MCF 10A (cell line): Measurements from ENCODE around the gene BLCAP. TPM values are rescaled to one million over a fixed set of nuclear protein-coding genes. Genes with fewer than 3 reads are reported as not detected.
"Not testable (repeated sequence)": the region's sequence is repeated elsewhere in the genome, so short reads cannot be mapped to it uniquely, and the experiment has no call there.

Experiments used
- BruUV-seq: library from RNA; stranded (reverse); fragments of 400-500 nt; replicated peaks from 2 replicates; lab custom pipeline; 2021; lab: Mats Ljungman, UMichigan
- CTCF ChIA-PET: fragments of 300-600 bp; sonication (Branson Sonifier 250); formaldehyde crosslinking; extraction: SDS; loops from one replicate; lab custom pipeline; 2021; ENCODE audit warnings: antibody characterized with exemption, inconsistent platforms; lab: Yijun Ruan, JAX
- POLR2A ChIA-PET: fragments of 300-600, 350-650 bp; sonication (Branson Sonifier 250); formaldehyde crosslinking; extraction: SDS; loops from one replicate; lab custom pipeline; 2020; ENCODE audit warnings: antibody characterized with exemption, inconsistent platforms; lab: Yijun Ruan, JAX
- DNase-seq: peaks from one replicate; pipeline ENCODE4 v3.0.0-alpha.2; 2018; ENCODE audit not compliant: unreplicated experiment
- H3K27ac Mint-ChIP-seq: one replicate; pipeline ENCODE4 v1.8.0; 2022; ENCODE audit warnings: mild to moderate bottlenecking, low read depth, mixed read lengths; ENCODE audit not compliant: unreplicated experiment
- H3K27me3 Mint-ChIP-seq: one replicate; pipeline ENCODE4 v1.8.0; 2022; ENCODE audit warnings: mixed read lengths; ENCODE audit not compliant: insufficient read depth, unreplicated experiment
- H3K36me3 Mint-ChIP-seq: one replicate; pipeline ENCODE4 v1.8.0; 2022; ENCODE audit warnings: mild to moderate bottlenecking, moderate library complexity, mixed read lengths; ENCODE audit not compliant: insufficient read depth, unreplicated experiment
- H3K4me1 Mint-ChIP-seq: one replicate; pipeline ENCODE4 v1.8.0; 2022; ENCODE audit warnings: mixed read lengths; ENCODE audit not compliant: insufficient read depth, unreplicated experiment
- H3K4me3 Mint-ChIP-seq: one replicate; pipeline ENCODE4 v1.8.0; 2022; ENCODE audit warnings: mild to moderate bottlenecking, moderate library complexity, mixed read lengths; ENCODE audit not compliant: unreplicated experiment
- H3K9me3 Mint-ChIP-seq: one replicate; pipeline ENCODE4 v1.8.0; 2022; ENCODE audit warnings: mixed read lengths; ENCODE audit not compliant: unreplicated experiment
- CTCF ChIP-seq: fragments of 200-600 bp; IDR thresholded peaks from one replicate; pipeline ENCODE4 v1.8.0; 2022; ENCODE audit warnings: antibody characterized with exemption, mild to moderate bottlenecking; ENCODE audit not compliant: unreplicated experiment
- intact Hi-C: fragments of 100-400 bp; cut with micrococcal nuclease; formaldehyde crosslinking; loops from 2 replicates; pipeline ENCODE4 v1.14.1; 2022
- total RNA-seq: library from RNA; stranded (reverse); gene quantifications from 2 replicates; pipeline ENCODE4 v1.2.3, GENCODE V29; 2022

Gene BLCAP
- total RNA-seq, 1 experiment from 2014 or later, result 105 TPM

GRCh38 chr20:37544386-37544785, 16.7 kb upstream of the BLCAP start:
- intact Hi-C loops, result no loop called here
- Mint-ChIP-seq H3K4me1 (no peaks in the 10 kb centered on the region), H3K27ac (no peak overlapping the region), H3K9me3 (no peaks in the 10 kb centered on the region), H3K27me3 (no peaks in the 10 kb centered on the region), H3K36me3 (no peaks in the 10 kb centered on the region), H3K4me3 (no peak overlapping the region)
- TF ChIP-seq CTCF, result no peak
- no peak for DNase-seq
- ChIA-PET CTCF (interaction anchor here (0.5 to 1.2 kb wide), 7 partner anchors 11 to 1664 kb away, joined by 3 to 5 read pairs (median 3); no protein-coding TSS in a partner anchor), POLR2A (interaction anchor here (0.9 kb wide), 1 partner anchor 150 kb away, joined by 3 read pairs; no protein-coding TSS in a partner anchor)
- BruUV-seq, result no TSS peak

- intact Hi-C loops, result no loop called here
- Mint-ChIP-seq H3K4me3 (no peak overlapping the region), H3K27ac (no peak overlapping the region), H3K4me1 (no peaks in the 10 kb centered on the region), H3K36me3 (no peaks in the 10 kb centered on the region), H3K9me3 (no peaks in the 10 kb centered on the region), H3K27me3 (no peaks in the 10 kb centered on the region)
- TF ChIP-seq CTCF, result no peak
- no TSS peak for BruUV-seq
- POLR2A ChIA-PET, result interaction anchor here (0.9 kb wide), 1 partner anchor 151 kb away, joined by 3 read pairs; no protein-coding TSS in a partner anchor
- peak; percentile 54 for DNase-seq
- CTCF ChIA-PET, result interaction anchor here (0.5 to 1.2 kb wide), 7 partner anchors 11 to 1663 kb away, joined by 3 to 5 read pairs (median 3); no protein-coding TSS in a partner anchor
These were observed 16.2 kb upstream of the BLCAP start for GRCh38 chr20:37543828-37544227.

GRCh38 chr20:37542281-37542680, 14.6 kb upstream of the BLCAP start:
- Mint-ChIP-seq H3K27me3 (no peaks in the 10 kb centered on the region), H3K4me1 (peaks cover 10% of the 10 kb centered on the region), H3K9me3 (no peaks in the 10 kb centered on the region), H3K27ac (no peak overlapping the region), H3K36me3 (no peaks in the 10 kb centered on the region), H3K4me3 (no peak overlapping the region)
- TF ChIP-seq CTCF, result no peak
- CTCF ChIA-PET, result interaction anchor here (0.6 to 1.7 kb wide), 7 partner anchors 8 to 623 kb away, joined by 3 to 6 read pairs (median 4); no protein-coding TSS in a partner anchor
- POLR2A ChIA-PET, result interaction anchor here (1.1 to 1.4 kb wide), 3 partner anchors 14 to 253 kb away, joined by 3 to 7 read pairs (median 4); partner anchors contain the start of genes BLCAP and MANBAL
- intact Hi-C loops, result no loop called here
- DNase-seq, result no peak
- no TSS peak for BruUV-seq

- Mint-ChIP-seq H3K4me3 (no peak overlapping the region), H3K4me1 (peaks cover 10% of the 10 kb centered on the region), H3K27me3 (no peaks in the 10 kb centered on the region), H3K27ac (no peak overlapping the region), H3K36me3 (no peaks in the 10 kb centered on the region), H3K9me3 (no peaks in the 10 kb centered on the region)
- TF ChIP-seq CTCF, result no peak
- no peak for DNase-seq
- POLR2A ChIA-PET, result interaction anchor here (1.4 kb wide), 1 partner anchor 13 kb away, joined by 7 read pairs; the partner anchor contains the start of gene BLCAP
- CTCF ChIA-PET, result interaction anchor here (0.6 to 1.7 kb wide), 6 partner anchors 8 to 353 kb away, joined by 3 to 6 read pairs (median 4); no protein-coding TSS in a partner anchor
- BruUV-seq, result no TSS peak
- intact Hi-C loops, result no loop called here
These were observed 13.7 kb upstream of the BLCAP start for GRCh38 chr20:37541326-37541725.

- CTCF ChIA-PET, result interaction anchor here (0.6 to 1.7 kb wide), 6 partner anchors 7 to 380 kb away, joined by 3 to 6 read pairs (median 4); no protein-coding TSS in a partner anchor
- H3K4me1 Mint-ChIP-seq, result peaks cover 10% of the 10 kb centered on the region
- intact Hi-C loops, result not testable (repeated sequence)
These were observed 13.2 kb upstream of the BLCAP start for GRCh38 chr20:37540838-37541237.

More at GRCh38 chr20:37540838-37541237, 13.2 kb upstream of the BLCAP start:
- H3K27me3 Mint-ChIP-seq, H3K4me3 Mint-ChIP-seq, BruUV-seq, DNase-seq, H3K9me3 Mint-ChIP-seq, H3K27ac Mint-ChIP-seq, H3K36me3 Mint-ChIP-seq: not testable (repeated sequence)
- POLR2A ChIA-PET, result interaction anchor here (1.4 kb wide), 1 partner anchor 13 kb away, joined by 7 read pairs; the partner anchor contains the start of gene BLCAP
